Astrocyte (in vitro differentiated cells and primary cell): ENCODE measurements around the gene ITPRIPL2. TPM values are rescaled to one million over a fixed set of nuclear protein-coding genes. Genes with fewer than 3 reads are reported as not detected.

Source experiments
- DNase-seq: peaks from one replicate; pipeline ENCODE4 v3.0.0-alpha.2; 2010; ENCODE audit warnings: low read depth
- FAIRE-seq: peaks from 2 replicates; lab custom pipeline; 2011; peaks lifted over from hg19 to GRCh38; lab: Jason Lieb, UNC
- H2AFZ ChIP-seq: 2 replicates; pipeline ENCODE4 v1.6.0; 2012; ENCODE audit warnings: low read depth, low read length, inconsistent platforms
- H3K27ac ChIP-seq: 2 replicates; pipeline ENCODE4 v1.5.1; 2011; ENCODE audit warnings: low read depth, low read length, inconsistent platforms
- H3K27me3 ChIP-seq: 2 replicates; pipeline ENCODE4 v1.6.0; 2011; ENCODE audit warnings: low read length, inconsistent platforms; ENCODE audit not compliant: insufficient read depth
- H3K36me3 ChIP-seq: 2 replicates; pipeline ENCODE4 v1.5.1; 2011; ENCODE audit warnings: low read length, inconsistent platforms; ENCODE audit not compliant: insufficient read depth
- H3K4me1 ChIP-seq: 2 replicates; pipeline ENCODE4 v1.5.1; 2011; ENCODE audit warnings: low read length, inconsistent platforms; ENCODE audit not compliant: insufficient read depth
- H3K4me2 ChIP-seq: 2 replicates; pipeline ENCODE4 v1.6.0; 2012; ENCODE audit warnings: low read length, inconsistent platforms
- H3K4me3 ChIP-seq: 2 replicates; pipeline ENCODE4 v1.5.1; 2011; ENCODE audit warnings: low read depth, mild to moderate bottlenecking, low read length, inconsistent platforms; ENCODE audit not compliant: insufficient read depth
- H3K79me2 ChIP-seq: 2 replicates; pipeline ENCODE4 v1.6.0; 2012; ENCODE audit warnings: mild to moderate bottlenecking, low read length, inconsistent platforms; ENCODE audit not compliant: insufficient read depth
- H3K9ac ChIP-seq: 2 replicates; pipeline ENCODE4 v1.6.0; 2012; ENCODE audit warnings: mild to moderate bottlenecking, low read length, inconsistent platforms
- H3K9me3 ChIP-seq: 2 replicates; pipeline ENCODE4 v1.5.1; 2012; ENCODE audit warnings: low read depth, mild to moderate bottlenecking, low read length, inconsistent platforms; ENCODE audit not compliant: insufficient read depth
- H4K20me1 ChIP-seq: 2 replicates; pipeline ENCODE4 v1.6.0; 2012; ENCODE audit warnings: low read length, inconsistent platforms; ENCODE audit not compliant: insufficient read depth
- H3K27ac Mint-ChIP-seq: one replicate; pipeline ENCODE4 v1.8.0; 2021; ENCODE audit warnings: mild to moderate bottlenecking, mixed read lengths; ENCODE audit not compliant: unreplicated experiment
- H3K27me3 Mint-ChIP-seq: one replicate; pipeline ENCODE4 v1.8.0; 2021; ENCODE audit warnings: low read depth, mixed read lengths; ENCODE audit not compliant: unreplicated experiment
- H3K36me3 Mint-ChIP-seq: one replicate; pipeline ENCODE4 v1.8.0; 2021; ENCODE audit warnings: low read depth, mixed read lengths; ENCODE audit not compliant: unreplicated experiment
- H3K4me1 Mint-ChIP-seq: one replicate; pipeline ENCODE4 v1.8.0; 2021; ENCODE audit warnings: low read depth, mixed read lengths; ENCODE audit not compliant: unreplicated experiment
- H3K4me3 Mint-ChIP-seq: one replicate; pipeline ENCODE4 v1.8.0; 2021; ENCODE audit warnings: mild to moderate bottlenecking, moderate library complexity, mixed read lengths; ENCODE audit not compliant: unreplicated experiment
- H3K9me3 Mint-ChIP-seq: one replicate; pipeline ENCODE4 v1.8.0; 2021; ENCODE audit warnings: mild to moderate bottlenecking, mixed read lengths; ENCODE audit not compliant: unreplicated experiment
- EZH2 ChIP-seq: IDR thresholded peaks from 2 replicates; pipeline ENCODE4 v1.6.1; 2012; ENCODE audit warnings: mild to moderate bottlenecking, low read length, inconsistent platforms; ENCODE audit not compliant: insufficient read depth
- total RNA-seq: library from RNA; stranded (reverse); gene quantifications from 2 replicates; pipeline ENCODE4 v1.2.1, GENCODE V29; 2021
- TF ChIP-seq, protein P1 (sequence below): IDR thresholded peaks from 2 replicates; pipeline ENCODE4 v1.5.1; 2011; ENCODE audit warnings: low read depth, mild to moderate bottlenecking, inconsistent platforms, low read length, moderate library complexity; ENCODE audit not compliant: insufficient read depth

Gene ITPRIPL2
- total RNA-seq, 1 donor from 2014 or later, result 47.8 TPM

DNA sequence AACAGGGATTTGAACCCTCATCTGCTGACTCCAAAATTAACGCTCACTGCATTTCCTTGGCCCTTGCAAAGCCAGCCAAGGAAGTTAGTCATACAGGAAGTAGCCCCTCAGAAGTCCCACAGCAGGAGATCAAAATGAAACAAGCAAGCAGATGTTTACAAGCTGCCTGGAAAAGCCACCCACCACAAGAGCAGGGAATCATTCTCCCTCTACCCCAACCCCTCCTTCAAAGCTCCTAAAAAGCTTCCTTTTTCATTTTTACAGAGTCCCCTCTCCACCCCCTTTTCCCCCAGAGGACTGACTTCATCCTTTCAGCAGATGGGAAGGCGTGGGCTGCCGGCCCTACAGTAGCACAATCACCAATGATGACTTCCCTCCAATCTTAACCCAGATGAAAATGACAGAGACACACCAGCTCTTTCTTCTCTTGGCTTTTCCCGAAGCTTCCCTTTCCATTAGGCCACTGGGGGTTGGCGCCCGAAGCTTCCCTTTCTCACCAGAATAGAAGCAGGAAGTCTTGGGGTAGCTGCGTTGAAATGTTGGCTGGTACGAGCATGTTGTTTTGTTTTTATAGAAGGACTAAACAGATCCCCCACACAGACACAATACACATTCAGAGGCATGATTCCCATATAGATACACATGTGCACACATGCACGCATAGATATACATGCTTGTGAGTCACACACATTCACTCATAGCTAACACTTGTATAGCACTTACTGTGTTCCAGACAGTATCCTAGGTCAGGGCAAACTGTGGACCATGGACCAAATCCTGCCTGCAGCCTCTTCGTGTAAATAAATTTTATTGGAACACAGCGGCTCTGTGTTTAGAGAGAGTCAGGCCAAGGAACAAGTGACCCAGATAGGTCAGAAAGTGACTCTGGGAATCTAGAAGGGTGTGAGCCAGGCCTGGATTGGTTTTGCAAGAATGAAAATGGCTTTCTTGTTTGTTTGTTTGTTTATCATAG, 17.4 kb downstream of the ITPRIPL2 start:
- Mint-ChIP-seq H3K4me1 (peaks cover 27% of the 10 kb centered on the region), H3K27ac (peak overlapping the region; percentile 63), H3K9me3 (peaks cover 4% of the 10 kb centered on the region), H3K36me3 (no peaks in the 10 kb centered on the region), H3K27me3 (no peaks in the 10 kb centered on the region), H3K4me3 (no peak overlapping the region)
- Histone ChIP-seq H3K4me1 (peaks cover 24% of the 10 kb centered on the region), H3K9ac (peak overlapping the region; percentile 47), H3K4me3 (no peak overlapping the region), H3K79me2 (no peaks in the 10 kb centered on the region), H3K4me2 (peak overlapping the region; percentile 74), H2AFZ (peak overlapping the region; percentile 23), H4K20me1 (no peaks in the 10 kb centered on the region), H3K9me3 (no peaks in the 10 kb centered on the region), H3K27ac (peak overlapping the region; percentile 41), H3K27me3 (no peaks in the 10 kb centered on the region), H3K36me3 (no peaks in the 10 kb centered on the region)
- FAIRE-seq, result no peak
- peak; percentile 77 for DNase-seq
- TF ChIP-seq, protein P1, sequence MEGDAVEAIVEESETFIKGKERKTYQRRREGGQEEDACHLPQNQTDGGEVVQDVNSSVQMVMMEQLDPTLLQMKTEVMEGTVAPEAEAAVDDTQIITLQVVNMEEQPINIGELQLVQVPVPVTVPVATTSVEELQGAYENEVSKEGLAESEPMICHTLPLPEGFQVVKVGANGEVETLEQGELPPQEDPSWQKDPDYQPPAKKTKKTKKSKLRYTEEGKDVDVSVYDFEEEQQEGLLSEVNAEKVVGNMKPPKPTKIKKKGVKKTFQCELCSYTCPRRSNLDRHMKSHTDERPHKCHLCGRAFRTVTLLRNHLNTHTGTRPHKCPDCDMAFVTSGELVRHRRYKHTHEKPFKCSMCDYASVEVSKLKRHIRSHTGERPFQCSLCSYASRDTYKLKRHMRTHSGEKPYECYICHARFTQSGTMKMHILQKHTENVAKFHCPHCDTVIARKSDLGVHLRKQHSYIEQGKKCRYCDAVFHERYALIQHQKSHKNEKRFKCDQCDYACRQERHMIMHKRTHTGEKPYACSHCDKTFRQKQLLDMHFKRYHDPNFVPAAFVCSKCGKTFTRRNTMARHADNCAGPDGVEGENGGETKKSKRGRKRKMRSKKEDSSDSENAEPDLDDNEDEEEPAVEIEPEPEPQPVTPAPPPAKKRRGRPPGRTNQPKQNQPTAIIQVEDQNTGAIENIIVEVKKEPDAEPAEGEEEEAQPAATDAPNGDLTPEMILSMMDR, result no peak
- TF ChIP-seq EZH2, result no peak

DNA sequence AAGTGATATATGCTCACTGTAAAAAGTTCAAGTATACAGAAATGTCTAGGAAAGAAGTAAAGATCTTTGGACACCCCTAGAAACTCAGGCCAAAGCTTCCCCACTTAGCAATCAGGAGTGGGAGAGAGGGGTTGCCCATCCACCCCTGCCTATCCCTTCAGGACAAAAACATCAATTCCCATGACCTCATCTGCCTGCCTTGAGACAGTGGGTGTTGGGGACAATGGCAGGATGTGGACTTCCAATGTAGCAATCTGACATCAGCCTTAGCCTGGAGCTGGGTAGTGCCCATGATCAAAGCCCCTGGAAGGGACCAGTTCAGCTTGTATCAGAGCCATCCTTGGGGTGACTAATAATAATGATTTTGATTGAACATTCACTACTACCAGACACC, 18.1 kb downstream of the ITPRIPL2 start:
- Histone ChIP-seq H4K20me1 (no peaks in the 10 kb centered on the region), H3K9me3 (no peaks in the 10 kb centered on the region), H3K27ac (no peak overlapping the region), H3K4me1 (peaks cover 27% of the 10 kb centered on the region), H3K4me3 (no peak overlapping the region), H3K27me3 (no peaks in the 10 kb centered on the region), H3K4me2 (no peak overlapping the region), H3K9ac (no peak overlapping the region), H3K36me3 (no peaks in the 10 kb centered on the region), H3K79me2 (no peaks in the 10 kb centered on the region), H2AFZ (no peak overlapping the region)
- no peak for TF ChIP-seq EZH2
- TF ChIP-seq, protein P1, result no peak
- Mint-ChIP-seq H3K9me3 (peaks cover 2% of the 10 kb centered on the region), H3K4me1 (peaks cover 30% of the 10 kb centered on the region), H3K4me3 (no peak overlapping the region), H3K27ac (peak overlapping the region; percentile 26), H3K27me3 (no peaks in the 10 kb centered on the region), H3K36me3 (no peaks in the 10 kb centered on the region)
- FAIRE-seq (no peak), DNase-seq (no peak)

DNA sequence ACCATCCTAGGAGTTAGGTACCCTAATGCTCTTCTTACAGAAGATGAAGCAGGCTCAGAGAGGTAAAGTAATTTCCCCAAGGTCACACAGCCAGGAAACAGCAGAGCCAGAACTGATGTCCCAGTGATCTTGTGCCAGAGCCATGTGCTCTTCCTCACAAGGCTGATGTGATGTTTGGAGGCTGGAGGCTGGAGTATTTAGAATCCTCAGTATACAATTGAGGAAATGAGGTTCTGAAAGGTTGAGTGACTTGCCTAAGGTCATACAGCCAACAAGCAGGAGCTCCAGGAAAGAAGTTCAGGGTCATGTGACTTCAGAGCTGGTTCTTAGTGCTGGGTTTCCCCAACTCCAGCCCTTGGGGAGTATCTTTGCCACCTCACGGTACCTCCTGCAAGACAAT, 18.5 kb downstream of the ITPRIPL2 start:
- FAIRE-seq (no peak), DNase-seq (no peak)
- Histone ChIP-seq H3K4me2 (no peak overlapping the region), H3K4me1 (peaks cover 27% of the 10 kb centered on the region), H3K9me3 (no peaks in the 10 kb centered on the region), H3K79me2 (no peaks in the 10 kb centered on the region), H3K27me3 (no peaks in the 10 kb centered on the region), H3K9ac (no peak overlapping the region), H2AFZ (no peak overlapping the region), H4K20me1 (no peaks in the 10 kb centered on the region), H3K27ac (no peak overlapping the region), H3K36me3 (no peaks in the 10 kb centered on the region), H3K4me3 (no peak overlapping the region)
- no peaks in the 10 kb centered on the region for H3K27me3 Mint-ChIP-seq
- peaks cover 2% of the 10 kb centered on the region for H3K9me3 Mint-ChIP-seq
- H3K4me3 Mint-ChIP-seq, result no peak overlapping the region
- TF ChIP-seq, protein P1, result no peak
- no peak for TF ChIP-seq EZH2
- no peaks in the 10 kb centered on the region for H3K36me3 Mint-ChIP-seq
- peak overlapping the region; percentile 26 for H3K27ac Mint-ChIP-seq
- H3K4me1 Mint-ChIP-seq, result peaks cover 30% of the 10 kb centered on the region
